HepG2 (cell line): ENCODE results near the gene ZNF697. TPM values are rescaled to one million over a fixed set of nuclear protein-coding genes. Genes with fewer than 3 reads are reported as not detected.

Experiments used
- ARID2 ChIP-seq: sonication (generic); formaldehyde crosslinking; IDR thresholded peaks from 2 replicates; pipeline ENCODE4 v1.8.1; 2022; ENCODE audit warnings: mild to moderate bottlenecking, missing genetic modification reagents, borderline replicate concordance
- ATF7 ChIP-seq, 2 experiments: fragments of 450-650 bp in 1 of 2; sonication (generic) in 1 of 2; formaldehyde crosslinking in 1 of 2; IDR thresholded peaks; 2 replicates each; pipeline versions ENCODE4 v1.4.0 to v1.6.1; 2016 to 2020; ENCODE audit warnings: antibody characterized with exemption in 1 of 2, mild to moderate bottlenecking in 1 of 2, missing genetic modification reagents in 1 of 2
- CEBPG ChIP-seq: IDR thresholded peaks from 2 replicates; pipeline ENCODE4 v1.6.1; 2016
- CHD4 ChIP-seq: fragments of 200-600 bp; sonication (generic); IDR thresholded peaks from 2 replicates; pipeline ENCODE4 v1.7.0; 2017; ENCODE audit warnings: mild to moderate bottlenecking, low read length, borderline replicate concordance
- FOXA3 ChIP-seq: IDR thresholded peaks from 2 replicates; pipeline ENCODE4 v1.6.1; 2016; ENCODE audit warnings: missing genetic modification reagents, missing compliant biosample characterization
- HNF1B ChIP-seq: sonication (generic); formaldehyde crosslinking; IDR thresholded peaks from 2 replicates; pipeline ENCODE4 v1.5.1; 2020; ENCODE audit warnings: mild to moderate bottlenecking, moderate library complexity, missing genetic modification reagents
- IKZF5 ChIP-seq: IDR thresholded peaks from 2 replicates; pipeline ENCODE4 v1.6.1; 2018; ENCODE audit warnings: missing genetic modification reagents, mild to moderate bottlenecking, missing compliant biosample characterization
- MYC ChIP-seq: sonication (generic); formaldehyde crosslinking; IDR thresholded peaks from 2 replicates; pipeline ENCODE4 v1.9.0; 2021; ENCODE audit warnings: missing genetic modification reagents, borderline replicate concordance
- NBN ChIP-seq: fragments of 450-650 bp; conservative IDR thresholded peaks from 2 replicates; pipeline ENCODE4 v1.6.1; 2017
- NR1H2 ChIP-seq: sonication (generic); formaldehyde crosslinking; IDR thresholded peaks from 2 replicates; pipeline ENCODE4 v1.8.1; 2022; ENCODE audit warnings: low read depth, missing genetic modification reagents, borderline replicate concordance
- PHF8 ChIP-seq: sonication (generic); formaldehyde crosslinking; IDR thresholded peaks from 2 replicates; pipeline ENCODE4 v1.5.0; 2020; ENCODE audit warnings: missing genetic modification reagents
- RARA ChIP-seq: IDR thresholded peaks from 2 replicates; pipeline ENCODE4 v1.6.1; 2016; ENCODE audit warnings: missing genetic modification reagents, missing compliant biosample characterization
- SP5 ChIP-seq: IDR thresholded peaks from 2 replicates; pipeline ENCODE4 v1.6.1; 2016; ENCODE audit warnings: low read depth, borderline replicate concordance
- TEAD2 ChIP-seq: sonication (generic); formaldehyde crosslinking; IDR thresholded peaks from 2 replicates; pipeline ENCODE4 v1.9.0; 2021; ENCODE audit warnings: missing genetic modification reagents
- TIGD3 ChIP-seq: sonication (generic); formaldehyde crosslinking; IDR thresholded peaks from 2 replicates; pipeline ENCODE4 v1.5.1; 2020; ENCODE audit warnings: mild to moderate bottlenecking, missing genetic modification reagents, borderline replicate concordance
- ZFP90 ChIP-seq: sonication (generic); formaldehyde crosslinking; IDR thresholded peaks from 2 replicates; pipeline ENCODE4 v1.8.0; 2022; ENCODE audit warnings: missing genetic modification reagents, mild to moderate bottlenecking, inconsistent platforms, borderline replicate concordance
- ZNF180 ChIP-seq: sonication (generic); formaldehyde crosslinking; IDR thresholded peaks from 2 replicates; pipeline ENCODE4 v1.4.0; 2020; ENCODE audit warnings: low read depth, missing genetic modification reagents, borderline replicate concordance
- ZNF207 ChIP-seq: fragments of 450-650 bp; IDR thresholded peaks from 2 replicates; pipeline ENCODE4 v1.6.1; 2016; ENCODE audit warnings: antibody characterized with exemption, borderline replicate concordance
- ZNF446 ChIP-seq: sonication (generic); formaldehyde crosslinking; IDR thresholded peaks from 2 replicates; pipeline ENCODE4 v1.5.0; 2020; ENCODE audit warnings: mild to moderate bottlenecking, missing genetic modification reagents
- ZNF644 ChIP-seq: IDR thresholded peaks from 2 replicates; pipeline ENCODE4 v1.6.1; 2016; ENCODE audit warnings: low read depth
- polyA plus RNA-seq, 8 experiments: library from polyadenylated mRNA; depleted of rRNA in 3 of 8; stranded (reverse) in 7 of 8; unstranded in 1 of 8; fragments of >200 nt; fragmentation: Illumina TruSeq in 4 of 8; extraction: Trizol in 4 of 8; gene quantifications; 2 replicates each; pipeline versions ENCODE4 v1.2.1 to v1.2.3, GENCODE V29; 2011 to 2016; ENCODE audit warnings: low read depth in 4 of 8, missing spikeins in 1 of 8, mixed read lengths in 1 of 8; ENCODE audit not compliant: insufficient read depth in 1 of 8
- total RNA-seq, 5 experiments: library from RNA; depleted of rRNA; stranded (reverse); fragments of >200 nt; fragmentation: Illumina TruSeq; extraction: Trizol; gene quantifications; 2 replicates each; pipeline ENCODE4 v1.2.3, GENCODE V29; 2016; ENCODE audit warnings: low read depth in 1 of 5
- TF ChIP-seq, protein P1 (sequence below): sonication (generic); formaldehyde crosslinking; IDR thresholded peaks from 2 replicates; pipeline ENCODE4 v1.4.0; 2020; ENCODE audit warnings: missing genetic modification reagents, mild to moderate bottlenecking, borderline replicate concordance
- TF ChIP-seq, protein P2 (sequence below): sonication (generic); formaldehyde crosslinking; IDR thresholded peaks from 2 replicates; pipeline ENCODE4 v1.5.0; 2020; ENCODE audit warnings: missing genetic modification reagents

Gene ZNF697
- total and polyA plus RNA-seq, 2 of the 13 experiments (the other 11 are each of a cell fraction or from before 2014, with no cell fraction given), result 2.3 to 7.1 TPM

- TF ChIP-seq, protein P1, sequence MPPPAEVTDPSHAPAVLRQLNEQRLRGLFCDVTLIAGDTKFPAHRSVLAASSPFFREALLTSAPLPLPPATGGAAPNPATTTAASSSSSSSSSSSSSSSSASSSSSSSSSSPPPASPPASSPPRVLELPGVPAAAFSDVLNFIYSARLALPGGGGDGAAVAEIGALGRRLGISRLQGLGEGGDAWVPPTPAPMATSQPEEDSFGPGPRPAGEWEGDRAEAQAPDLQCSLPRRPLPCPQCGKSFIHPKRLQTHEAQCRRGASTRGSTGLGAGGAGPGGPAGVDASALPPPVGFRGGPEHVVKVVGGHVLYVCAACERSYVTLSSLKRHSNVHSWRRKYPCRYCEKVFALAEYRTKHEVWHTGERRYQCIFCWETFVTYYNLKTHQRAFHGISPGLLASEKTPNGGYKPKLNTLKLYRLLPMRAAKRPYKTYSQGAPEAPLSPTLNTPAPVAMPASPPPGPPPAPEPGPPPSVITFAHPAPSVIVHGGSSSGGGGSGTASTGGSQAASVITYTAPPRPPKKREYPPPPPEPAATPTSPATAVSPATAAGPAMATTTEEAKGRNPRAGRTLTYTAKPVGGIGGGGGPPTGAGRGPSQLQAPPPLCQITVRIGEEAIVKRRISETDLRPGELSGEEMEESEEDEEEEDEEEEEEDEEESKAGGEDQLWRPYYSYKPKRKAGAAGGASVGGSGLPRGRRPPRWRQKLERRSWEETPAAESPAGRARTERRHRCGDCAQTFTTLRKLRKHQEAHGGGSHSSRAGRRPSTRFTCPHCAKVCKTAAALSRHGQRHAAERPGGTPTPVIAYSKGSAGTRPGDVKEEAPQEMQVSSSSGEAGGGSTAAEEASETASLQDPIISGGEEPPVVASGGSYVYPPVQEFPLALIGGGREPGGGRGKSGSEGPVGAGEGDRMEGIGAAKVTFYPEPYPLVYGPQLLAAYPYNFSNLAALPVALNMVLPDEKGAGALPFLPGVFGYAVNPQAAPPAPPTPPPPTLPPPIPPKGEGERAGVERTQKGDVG (CRISPR knock-in tag), result no peak; the same call in 1 of the 2 replicates
- TF ChIP-seq NR1H2 (CRISPR knock-in tag) (no peak), ATF7 (IDR thresholded peaks at IDR 0.05) (no peak), ATF7 (CRISPR knock-in tag; IDR thresholded peaks at IDR 0.05) (no peak), SP5 (CRISPR knock-in tag) (peak; percentile 63; the same call in 1 of the 2 replicates), RARA (CRISPR knock-in tag) (peak; percentile 35), ARID2 (no peak), TIGD3 (CRISPR knock-in tag) (no peak), ZNF644 (CRISPR knock-in tag) (no peak), NBN (no peak), IKZF5 (peak; percentile 68; the same call in 1 of the 2 replicates), ZNF446 (CRISPR knock-in tag) (no peak), CEBPG (CRISPR knock-in tag) (no peak), HNF1B (CRISPR knock-in tag) (peak; percentile 67), CHD4 (no peak), ZNF180 (CRISPR knock-in tag) (no peak), FOXA3 (CRISPR knock-in tag) (no peak), TEAD2 (CRISPR knock-in tag) (peak; percentile 83), PHF8 (CRISPR knock-in tag) (peak; percentile 44; the same call in 1 of the 2 replicates), ZFP90 (CRISPR knock-in tag) (peak; percentile 61; the same call in 1 of the 2 replicates), MYC (CRISPR knock-in tag) (peak; percentile 90), ZNF207 (no peak)
- TF ChIP-seq, protein P2, sequence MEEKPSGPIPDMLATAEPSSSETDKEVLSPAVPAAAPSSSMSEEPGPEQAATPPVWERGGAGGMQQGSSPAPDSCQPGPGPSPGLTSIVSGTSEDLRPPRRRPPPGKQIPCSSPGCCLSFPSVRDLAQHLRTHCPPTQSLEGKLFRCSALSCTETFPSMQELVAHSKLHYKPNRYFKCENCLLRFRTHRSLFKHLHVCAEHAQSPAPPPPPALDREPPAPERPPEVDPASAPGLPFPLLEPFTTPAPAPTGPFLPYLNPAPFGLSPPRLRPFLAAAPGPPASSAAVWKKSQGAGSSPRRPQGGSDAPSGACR, result no peak
These were observed 16.5 kb downstream of the ZNF697 start (continued) for GRCh38 chr1:119631433-119632102.
